CD4-positive, alpha-beta T cell treated with Interleukin-12 subunit alpha and Interleukin-12 subunit beta, for 1 hour (primary cell): ENCODE data around the gene FBXL7.

ENCODE experiments used
- DNase-seq: peaks from one replicate; pipeline ENCODE4 v3.0.0-alpha.2; 2020

FBXL7 gene

DNA sequence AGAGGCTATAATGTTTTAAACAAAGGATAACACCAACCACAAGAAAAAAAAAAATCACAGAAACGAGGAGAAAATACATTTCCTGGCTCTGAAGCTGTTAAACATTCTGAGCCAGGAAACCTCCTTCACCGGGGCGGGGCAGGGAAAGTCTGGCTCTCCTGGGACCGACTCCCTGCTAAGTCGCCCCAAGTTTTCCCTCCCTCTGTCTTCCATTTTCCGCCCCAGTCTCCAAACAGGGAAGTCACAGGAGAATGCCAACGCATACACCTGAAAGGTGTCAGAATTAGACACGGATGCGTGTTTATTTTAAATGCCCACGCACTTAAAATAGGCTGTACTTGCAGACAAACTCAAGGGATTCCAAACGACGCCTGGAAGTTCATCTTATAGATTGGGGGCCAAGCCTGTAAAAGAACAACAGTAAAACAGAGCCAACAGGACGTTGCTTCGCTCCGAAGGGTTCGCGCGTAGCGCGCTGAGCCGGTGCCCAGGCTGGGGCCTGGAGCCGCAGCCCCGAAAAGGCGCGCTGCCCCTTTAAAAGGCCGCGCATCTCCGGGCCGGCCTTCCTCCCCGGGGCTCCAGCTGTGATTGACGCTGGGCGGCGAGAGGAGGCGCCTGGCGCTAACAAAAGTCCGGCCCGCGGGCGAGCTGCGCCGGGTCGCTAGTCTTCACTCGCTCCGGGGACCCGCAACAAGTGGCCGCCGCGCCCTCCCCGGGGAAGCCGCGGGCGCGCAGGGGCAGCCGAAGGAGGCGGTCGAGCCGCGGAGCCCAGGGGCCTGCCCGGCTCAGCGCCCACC is at the start of gene FBXL7:
FBXL7 (plus strand) TSS at position 653 of the 797 bp plus-strand sequence.
- DNase-seq = no peak

- no peak for DNase-seq
Observed at GRCh38 chr5:15450473-15450872, 49.5 kb upstream of the FBXL7 start.

DNA sequence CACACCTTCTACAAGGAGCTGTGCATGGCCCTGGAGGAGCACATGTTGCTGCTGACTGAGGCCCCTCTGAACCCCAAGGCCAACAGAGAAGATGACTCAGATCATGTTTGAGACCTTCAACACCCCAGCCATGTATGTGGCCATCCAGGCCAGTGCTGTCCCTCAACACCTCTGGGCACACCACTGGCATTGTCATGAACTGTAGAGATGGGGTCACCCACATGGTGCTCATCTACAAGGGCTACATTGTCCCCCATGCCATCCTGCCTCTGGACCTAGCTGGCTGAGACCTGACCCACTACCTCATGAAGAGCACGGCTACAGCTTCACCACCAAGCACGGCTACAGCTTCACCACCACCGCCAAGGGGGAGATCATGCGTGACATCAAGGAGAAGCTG is 49.0 kb upstream of the FBXL7 start:
- no peak for DNase-seq

GRCh38 chr5:15452030-15452429 is 48.0 kb upstream of the FBXL7 start:
- DNase-seq = no peak

DNA sequence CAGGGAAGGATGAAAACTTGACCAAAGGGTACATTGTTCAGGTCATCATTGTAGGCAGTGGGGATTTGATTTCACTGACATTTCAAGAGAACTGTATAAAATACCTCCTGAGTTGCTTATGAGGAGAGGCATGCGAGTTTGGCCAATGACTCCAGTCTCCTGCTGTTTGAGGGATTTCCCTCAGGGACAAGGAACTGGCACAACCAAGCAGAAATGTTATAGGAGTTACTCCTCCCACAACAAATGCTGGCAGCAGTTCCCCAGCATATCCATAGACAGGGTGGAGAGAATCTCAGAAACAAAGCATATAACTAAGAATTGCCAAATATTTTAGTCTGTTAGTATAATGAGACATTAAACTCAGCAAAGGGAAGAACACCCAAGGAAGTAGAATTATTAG is 47.2 kb upstream of the FBXL7 start:
- DNase-seq = no peak

GRCh38 chr5:15459200-15459599 is 40.8 kb upstream of the FBXL7 start:
- no peak for DNase-seq

DNA sequence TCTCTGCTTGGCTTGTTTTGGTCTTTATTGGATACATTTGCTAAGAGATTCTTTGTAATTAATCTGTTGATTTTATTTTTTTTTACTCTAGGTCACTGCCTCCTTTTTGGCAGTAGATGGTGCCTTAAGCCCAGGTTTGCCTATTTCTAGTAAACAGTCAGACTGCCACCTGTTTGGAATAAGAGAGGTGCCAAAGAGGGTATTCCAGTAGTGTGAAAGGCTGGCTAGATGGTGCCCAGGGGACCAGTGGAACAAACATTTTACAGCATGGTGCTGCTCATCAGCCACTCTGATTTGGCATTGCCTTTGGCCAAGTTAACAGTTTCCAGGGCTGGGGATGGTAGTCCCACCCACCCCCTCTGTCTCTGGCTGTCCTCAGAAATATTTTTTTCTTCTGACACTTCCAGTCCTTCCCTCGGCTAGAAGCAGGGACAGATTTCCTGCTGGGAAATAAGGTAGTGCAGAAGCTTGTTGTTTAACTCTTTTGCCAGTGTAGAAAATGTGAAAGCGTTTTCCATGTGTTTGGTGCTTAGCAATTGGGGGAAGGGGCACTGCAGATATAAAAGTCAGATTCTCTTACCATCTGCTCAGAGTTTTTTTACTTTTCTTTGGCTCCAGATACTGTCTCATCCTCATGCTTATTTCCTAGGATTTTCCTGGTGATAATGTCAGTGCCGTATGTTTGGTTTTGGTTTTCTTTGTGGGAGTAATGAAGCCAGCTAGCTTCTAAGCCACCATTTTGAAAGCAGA is 36.6 kb upstream of the FBXL7 start:
- DNase-seq = no peak

GRCh38 chr5:15472116-15472515 is 27.9 kb upstream of the FBXL7 start:
- DNase-seq = no peak

GRCh38 chr5:15474143-15474719 is 25.7 kb upstream of the FBXL7 start:
- DNase-seq = no peak

DNA sequence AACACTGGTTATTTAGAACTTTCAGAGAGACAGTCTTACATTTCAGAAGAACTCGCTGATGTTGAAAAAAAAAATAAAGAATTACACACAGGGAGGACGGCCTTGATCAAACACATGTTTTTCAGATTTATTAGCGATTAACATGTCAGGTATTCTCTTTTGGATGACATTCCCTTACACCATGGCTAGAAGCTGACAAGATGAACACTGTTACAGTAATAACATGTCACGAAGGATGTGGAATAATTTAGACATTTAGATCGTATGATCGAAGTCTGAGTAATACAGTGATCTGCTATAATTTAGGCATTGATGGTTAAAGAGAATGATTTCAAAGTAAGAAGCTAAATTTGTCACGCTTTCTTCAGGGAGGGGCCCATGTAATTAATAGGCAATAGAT is 24.6 kb upstream of the FBXL7 start:
- DNase-seq = no peak

- DNase-seq = no peak
Observed at GRCh38 chr5:15476977-15477376, 23.0 kb upstream of the FBXL7 start.

DNA sequence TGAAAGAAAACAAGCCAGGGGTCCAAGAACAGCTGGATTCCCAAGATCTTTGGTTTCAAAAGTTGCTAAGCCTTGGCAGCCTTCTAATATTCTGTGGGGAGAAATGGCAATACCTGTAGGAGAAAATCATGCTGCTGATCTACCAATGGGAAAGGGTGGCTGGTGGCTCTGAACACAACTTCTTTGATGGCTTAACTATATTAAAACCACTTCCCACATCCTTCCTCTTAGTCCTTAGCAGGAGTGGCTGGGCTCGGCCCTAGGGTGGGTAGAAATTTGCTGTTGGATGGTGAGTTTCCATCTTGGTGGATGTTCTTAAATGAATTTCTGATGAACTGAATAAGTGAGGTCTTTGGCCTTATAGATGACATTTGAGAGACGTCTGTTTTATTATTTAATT is 19.5 kb upstream of the FBXL7 start:
- no peak for DNase-seq

- no peak for DNase-seq
Observed at GRCh38 chr5:15483351-15484097, 16.5 kb upstream of the FBXL7 start.

GRCh38 chr5:15487228-15487627 is 12.8 kb upstream of the FBXL7 start:
- no peak for DNase-seq

GRCh38 chr5:15489571-15490235 is 10.3 kb upstream of the FBXL7 start:
- no peak for DNase-seq

DNA sequence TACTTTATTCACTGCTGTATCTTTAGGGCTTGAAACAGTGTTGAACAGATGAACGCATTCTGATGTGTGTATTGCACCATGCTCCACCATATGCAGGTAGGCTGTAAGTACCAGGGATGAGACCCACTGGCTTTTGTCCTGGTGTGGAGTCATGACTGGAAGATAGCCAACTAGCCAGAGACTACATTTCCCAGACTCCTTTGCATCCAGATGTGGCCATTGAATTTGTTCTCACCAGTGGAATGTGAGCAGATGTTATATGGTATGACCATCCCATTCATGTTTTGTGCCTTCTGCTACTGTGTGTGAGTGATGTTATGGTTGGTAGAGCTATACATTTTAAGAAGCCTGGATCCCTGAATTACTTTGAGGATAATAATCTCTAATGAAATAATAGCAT is 7.4 kb upstream of the FBXL7 start:
- no peak for DNase-seq

DNA sequence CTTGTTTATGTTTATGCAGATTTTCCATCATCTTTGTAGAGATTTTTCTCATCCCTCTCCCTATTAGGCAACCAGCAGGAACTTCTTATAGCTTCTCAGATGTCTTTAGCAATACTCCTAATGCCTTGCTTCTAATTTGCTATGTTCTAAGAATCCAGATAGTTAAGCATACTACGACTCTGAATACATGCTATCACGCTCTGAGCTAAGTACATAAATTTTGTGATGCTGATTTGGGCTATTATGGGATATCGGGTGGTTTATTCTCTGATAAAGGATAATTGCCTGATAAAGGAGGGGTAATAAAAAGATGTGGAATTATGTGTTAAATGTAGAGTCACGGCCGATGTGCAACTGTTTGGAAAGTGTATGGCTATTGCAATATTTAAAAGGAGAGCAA is 6.5 kb upstream of the FBXL7 start:
- no peak for DNase-seq

DNA sequence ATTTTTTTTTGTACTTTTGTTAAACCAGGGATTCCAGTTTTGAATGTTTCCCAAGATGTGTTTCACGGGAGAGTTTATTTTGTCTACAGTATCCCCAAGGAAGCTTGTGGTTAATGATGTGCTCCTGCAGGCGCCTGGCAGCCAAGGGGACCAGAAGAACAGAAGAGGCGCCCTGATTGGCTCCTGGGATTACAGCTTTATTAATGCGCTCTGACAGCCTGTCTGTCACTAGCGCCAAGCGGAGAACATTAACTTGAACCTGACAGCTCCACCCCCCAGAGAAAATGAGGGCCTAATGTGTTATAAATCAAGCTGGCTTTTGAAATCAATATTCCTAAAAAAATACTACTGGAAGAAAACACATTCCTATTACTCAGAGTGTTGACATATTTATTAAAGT is 5.0 kb upstream of the FBXL7 start:
- no peak for DNase-seq

- no peak for DNase-seq
Observed at GRCh38 chr5:15496886-15497285, 3.1 kb upstream of the FBXL7 start.

DNA sequence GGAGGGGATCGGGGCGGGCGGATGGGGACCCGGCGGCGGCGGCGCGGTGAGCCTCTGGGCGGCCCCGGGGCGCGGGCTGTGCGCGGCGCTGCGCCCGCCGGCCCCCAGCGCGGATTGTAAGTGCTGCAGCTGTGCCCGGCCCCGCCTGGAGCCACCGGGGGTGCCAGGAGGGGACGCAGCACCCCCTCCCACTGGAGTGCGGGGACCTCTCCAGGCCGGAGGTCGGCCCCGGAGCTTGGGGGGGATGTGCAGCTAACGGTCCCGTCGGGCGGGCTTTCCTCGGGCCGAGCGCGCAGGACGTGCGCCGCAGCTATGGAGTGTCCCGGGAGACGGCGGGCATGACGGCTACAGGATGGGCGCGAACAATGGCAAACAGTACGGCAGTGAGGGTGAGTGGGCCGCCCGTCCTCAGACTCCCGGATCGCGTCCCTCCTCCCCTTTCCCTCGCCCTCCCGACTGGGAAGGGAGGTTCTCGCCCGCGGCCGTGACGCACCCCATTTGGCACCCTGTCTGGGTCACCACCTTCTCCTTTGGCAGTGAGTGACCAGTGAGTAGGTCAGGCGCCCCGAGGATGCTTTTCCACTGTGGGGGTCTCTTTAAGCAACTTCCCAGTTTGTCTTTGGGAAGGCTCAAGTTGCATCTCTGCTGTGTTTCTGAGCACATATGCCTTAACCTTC is 483 bp downstream of the FBXL7 start:
- DNase-seq = no peak

- DNase-seq = no peak
Observed at GRCh38 chr5:15501091-15501791, 1.3 kb downstream of the FBXL7 start.

GRCh38 chr5:15502208-15502607 is 2.2 kb downstream of the FBXL7 start:
- no peak for DNase-seq
